NCI-H1417 (cell line): ENCODE results near the gene RFTN1.

Experiments
- DNase-seq, 3 experiments: peaks; one replicate each; lab custom pipeline; 2025; lab: John Stamatoyannopoulos, UW

RFTN1 gene

GRCh38 chr3:16529264-16529663 is 15.8 kb upstream of the RFTN1 start:
- no peak for DNase-seq

- no peak for DNase-seq
Observed at GRCh38 chr3:16528581-16528993, 15.1 kb upstream of the RFTN1 start.

GRCh38 chr3:16528106-16528505 is 14.6 kb upstream of the RFTN1 start:
- no peak for DNase-seq

- no peak for DNase-seq
Observed at GRCh38 chr3:16524196-16524595, 10.7 kb upstream of the RFTN1 start.

DNA sequence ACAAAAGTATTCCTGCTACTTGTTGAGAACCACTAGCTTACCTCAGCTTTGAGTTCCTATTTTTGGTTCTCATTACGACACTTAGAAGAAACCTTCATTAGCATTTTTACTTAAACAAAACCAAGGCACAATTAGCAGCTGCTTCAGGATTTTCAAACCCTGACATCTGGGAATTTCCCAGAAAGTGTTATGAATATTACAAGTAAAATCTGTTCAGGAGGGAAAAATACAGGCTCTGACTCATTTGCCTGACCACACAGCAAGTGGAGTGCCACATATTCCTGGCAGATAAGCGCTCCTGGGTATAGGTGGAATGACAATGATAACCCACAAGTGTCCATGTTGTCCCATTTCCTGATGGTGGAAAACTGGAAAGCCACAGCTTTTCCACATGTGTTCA is 10.3 kb upstream of the RFTN1 start:
- no peak for DNase-seq

DNA sequence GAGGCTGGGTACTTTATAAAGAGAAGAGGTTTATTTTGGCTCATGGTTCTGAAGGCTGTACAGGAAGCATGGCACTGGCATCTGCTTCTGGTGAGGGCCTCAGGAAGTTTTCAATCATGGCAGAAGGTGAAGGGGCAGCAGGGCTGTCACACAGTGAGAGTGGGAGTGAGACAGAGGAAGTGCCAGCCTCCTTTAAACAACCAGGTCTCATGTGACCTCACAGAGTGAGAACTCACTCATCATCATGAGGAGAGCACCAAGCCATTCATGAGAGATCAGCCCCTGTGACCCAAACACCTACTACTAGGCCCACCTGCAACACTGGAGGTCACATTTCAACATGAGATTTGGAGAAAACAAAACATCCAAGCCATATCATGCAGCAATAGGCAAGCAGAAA is 9.3 kb upstream of the RFTN1 start:
- no peak for DNase-seq

- no peak for DNase-seq
Observed at GRCh38 chr3:16520970-16521881, 7.7 kb upstream of the RFTN1 start.

GRCh38 chr3:16520241-16520969 is 6.9 kb upstream of the RFTN1 start:
- no peak for DNase-seq

DNA sequence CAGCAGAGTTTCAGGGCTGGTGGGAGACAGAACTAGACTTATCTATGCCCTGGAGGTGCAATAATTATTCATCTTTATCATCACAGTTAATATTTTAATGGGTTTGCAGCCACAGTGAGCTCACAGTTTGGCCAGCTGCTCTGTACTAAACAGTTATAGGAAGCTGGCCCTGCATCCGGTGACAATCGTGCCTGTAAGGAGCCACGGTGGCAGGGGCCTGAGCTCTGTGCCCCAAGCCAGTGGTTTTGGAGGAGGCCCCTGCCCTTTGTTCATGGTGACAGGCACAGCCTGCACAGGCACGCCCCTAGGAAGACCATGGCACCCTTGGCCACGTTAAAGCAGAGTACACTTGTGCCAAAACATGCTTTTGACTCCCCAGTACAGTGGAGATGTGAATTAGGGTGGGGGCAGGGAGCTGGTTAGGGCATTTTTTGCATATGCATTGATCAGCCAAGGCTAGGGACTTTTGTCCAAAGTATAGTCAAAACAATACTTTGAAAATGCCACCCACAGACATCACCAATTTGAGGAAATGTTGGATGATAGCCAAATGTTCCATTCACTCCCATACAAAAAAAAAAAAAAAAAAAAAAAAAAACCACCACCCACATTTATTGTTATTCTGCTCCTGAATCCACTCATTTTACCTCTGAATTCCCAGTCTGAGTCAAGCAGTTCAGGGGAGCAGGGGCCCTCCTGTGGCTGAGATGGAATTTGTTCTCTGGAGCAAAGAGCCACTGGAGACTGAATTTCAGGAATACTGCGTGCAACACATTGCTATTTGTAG is 3.4 kb upstream of the RFTN1 start:
- DNase-seq = peak in 2 of 3 experiments; percentile 18 to 63

GRCh38 chr3:16515885-16516420 is 2.5 kb upstream of the RFTN1 start:
- peak in 1 of 3 experiments; percentile 26 for DNase-seq

GRCh38 chr3:16514755-16515353 is 1.4 kb upstream of the RFTN1 start:
- DNase-seq = peak in 1 of 3 experiments; percentile 4

- DNase-seq = no peak
Observed at GRCh38 chr3:16514021-16514700, 662 bp upstream of the RFTN1 start.

DNA sequence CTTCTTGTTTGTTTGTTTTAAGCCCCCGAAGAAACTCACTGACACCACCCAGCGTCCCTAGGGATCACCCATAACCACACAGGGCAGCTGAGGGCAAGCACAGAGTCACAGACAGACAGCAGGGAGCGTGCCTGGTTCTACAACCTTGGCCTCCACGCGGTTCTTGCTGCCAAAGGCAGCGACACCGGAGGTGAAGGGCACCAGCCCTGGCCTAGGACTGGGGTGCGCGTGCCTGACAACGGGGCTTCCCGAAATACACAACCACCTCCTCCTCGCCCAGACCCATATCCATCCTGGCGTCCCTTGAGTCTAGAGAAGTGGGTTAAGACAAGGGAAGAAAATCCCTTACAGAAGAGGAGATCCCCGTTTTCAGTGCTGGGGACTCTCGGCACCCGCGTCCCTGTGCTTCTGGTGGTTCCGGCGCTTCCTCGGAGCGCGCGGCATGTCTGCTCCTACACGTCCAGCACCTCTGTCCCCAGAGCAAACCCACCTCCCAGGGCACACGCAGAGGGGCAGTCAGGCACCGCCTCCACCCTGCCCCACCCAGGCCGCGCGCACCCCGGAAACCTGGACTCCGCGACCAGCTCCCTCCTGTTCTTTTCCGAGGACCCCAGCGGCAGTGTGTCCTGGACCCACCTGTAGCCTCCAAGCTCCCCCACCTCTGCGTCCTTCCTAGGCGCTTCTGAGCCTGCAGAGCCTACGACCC is 911 bp downstream of the RFTN1 start:
- DNase-seq = peak in 1 of 3 experiments; percentile 7

DNA sequence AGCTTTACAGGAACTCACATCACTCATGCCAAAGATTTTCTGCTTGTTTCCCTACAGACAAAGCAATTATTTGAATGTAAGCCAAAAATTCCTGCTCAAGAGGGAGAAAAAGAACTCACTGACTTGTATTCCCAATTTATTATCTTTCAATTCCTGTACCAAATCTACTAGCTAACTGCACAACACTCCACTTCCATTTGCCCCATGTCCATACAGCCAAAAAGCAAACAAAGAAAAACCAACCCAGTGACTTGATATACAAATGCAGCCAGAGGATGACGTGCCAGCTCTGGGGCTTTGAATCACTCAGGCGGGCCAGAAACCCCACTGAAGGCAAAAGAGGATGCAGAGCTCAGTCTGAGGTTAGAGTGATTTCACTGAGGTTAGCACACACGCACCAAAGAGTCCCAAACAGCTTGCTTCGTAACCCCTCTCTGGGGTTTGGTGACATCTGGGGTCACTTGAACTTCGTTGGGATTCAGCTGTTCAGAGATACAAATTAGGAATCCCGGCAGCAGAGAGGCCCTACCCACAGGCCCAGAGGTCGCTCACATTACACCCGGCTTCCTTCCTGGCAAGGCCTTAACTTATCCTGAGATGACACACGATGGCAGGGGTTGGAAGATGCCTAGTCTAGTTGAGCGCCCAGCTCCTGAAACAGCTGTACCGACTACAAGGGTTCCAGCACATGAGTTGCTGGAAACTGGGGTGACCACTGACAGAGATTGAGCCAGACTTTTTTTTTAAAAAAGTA is 1.6 kb downstream of the RFTN1 start:
- peak in 1 of 3 experiments; percentile 5 for DNase-seq

GRCh38 chr3:16510620-16511319 is 2.7 kb downstream of the RFTN1 start:
- no peak for DNase-seq

GRCh38 chr3:16509721-16510619 is 3.5 kb downstream of the RFTN1 start:
- DNase-seq = no peak

DNA sequence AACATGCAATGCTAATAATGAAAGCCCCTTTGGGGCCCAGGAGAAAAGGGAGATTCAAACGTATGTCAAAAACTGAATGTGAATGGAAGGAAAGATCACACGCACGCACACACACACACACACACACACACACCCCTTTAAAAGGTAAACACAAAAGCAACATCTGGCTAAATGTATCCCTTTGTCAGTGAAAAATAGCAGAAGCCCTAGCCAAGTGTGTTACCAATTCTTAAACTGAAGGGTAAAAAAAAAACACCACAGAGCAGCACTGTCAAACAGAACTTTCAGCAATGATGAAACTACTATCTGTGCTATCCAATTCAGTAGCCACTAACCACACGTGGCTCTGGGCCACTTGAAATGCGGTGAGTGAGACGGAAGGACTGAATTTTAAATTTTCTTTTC is 4.9 kb downstream of the RFTN1 start:
- no peak for DNase-seq

DNA sequence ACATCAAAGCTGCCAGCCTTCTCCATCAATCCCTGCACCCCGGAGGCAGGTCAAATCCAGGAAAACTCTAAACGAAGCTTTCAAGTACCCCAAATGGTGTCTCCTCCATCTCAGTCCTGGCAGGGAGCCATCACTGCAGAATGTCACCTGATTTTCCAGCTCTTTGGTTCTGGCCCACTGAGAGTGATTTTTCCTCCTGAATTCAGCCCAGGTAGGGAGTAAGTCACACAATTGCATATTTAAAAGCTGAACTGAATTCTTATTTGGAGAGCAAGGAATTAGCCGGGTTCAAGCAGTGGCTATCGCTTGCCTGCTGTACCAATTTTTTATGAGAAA is 5.3 kb downstream of the RFTN1 start:
- peak in 1 of 3 experiments; percentile 5 for DNase-seq
